HG02938 (cell line): ENCODE measurements around the gene BICRA.

Experiments used
- ATAC-seq: cut with Tn5 transposase; IDR thresholded peaks from one replicate; pipeline ENCODE4 v1.9.1; 2021; ENCODE audit warnings: mild to moderate bottlenecking, moderate library complexity; ENCODE audit not compliant: unreplicated experiment

Gene BICRA

DNA sequence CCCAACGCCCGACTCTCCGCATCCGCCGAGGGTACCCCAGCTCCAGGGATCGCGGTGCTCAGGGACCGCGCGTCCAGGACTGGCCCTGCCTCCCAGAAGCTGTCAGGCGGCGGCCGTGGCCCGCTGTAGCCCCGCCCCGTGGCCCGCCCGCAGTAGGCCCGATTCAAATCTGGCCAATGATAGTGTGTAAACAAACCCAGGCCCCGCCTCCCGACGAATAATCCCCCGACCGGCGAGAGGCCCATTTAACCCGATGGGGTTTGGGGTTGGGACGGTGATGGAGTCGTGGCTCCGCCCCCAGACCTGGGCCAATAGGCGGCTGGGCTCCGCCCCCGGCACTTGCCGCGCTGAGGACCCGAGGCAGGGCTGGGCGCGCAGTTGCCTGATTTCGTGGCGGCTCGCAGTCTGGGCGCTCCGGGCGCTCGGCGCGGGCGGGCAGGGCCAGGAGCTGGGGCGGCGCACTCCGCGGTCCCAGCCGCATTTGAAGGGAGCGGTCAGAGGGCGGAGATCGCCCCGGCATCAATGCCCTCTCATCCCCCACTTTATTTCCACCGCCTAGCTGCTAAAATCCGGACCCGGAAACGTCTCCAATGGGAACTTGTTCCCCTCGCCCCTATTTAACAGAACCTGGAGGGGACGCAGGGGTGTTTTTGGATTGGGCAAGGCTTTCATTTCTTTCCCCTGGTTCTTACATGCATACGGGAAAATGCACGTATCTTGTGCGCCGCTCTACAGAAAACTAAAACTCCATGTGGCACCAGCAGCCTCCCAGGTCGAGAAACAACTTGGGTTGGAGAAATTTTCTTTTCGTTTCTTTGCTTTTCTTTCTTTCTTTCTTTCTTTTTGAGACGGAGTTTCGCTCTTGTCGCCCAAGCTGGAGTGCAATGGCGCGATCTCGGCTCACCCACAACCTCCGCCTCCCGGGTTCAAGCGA is 8.4 kb upstream of the BICRA start:
- peak; percentile 94 for ATAC-seq

DNA sequence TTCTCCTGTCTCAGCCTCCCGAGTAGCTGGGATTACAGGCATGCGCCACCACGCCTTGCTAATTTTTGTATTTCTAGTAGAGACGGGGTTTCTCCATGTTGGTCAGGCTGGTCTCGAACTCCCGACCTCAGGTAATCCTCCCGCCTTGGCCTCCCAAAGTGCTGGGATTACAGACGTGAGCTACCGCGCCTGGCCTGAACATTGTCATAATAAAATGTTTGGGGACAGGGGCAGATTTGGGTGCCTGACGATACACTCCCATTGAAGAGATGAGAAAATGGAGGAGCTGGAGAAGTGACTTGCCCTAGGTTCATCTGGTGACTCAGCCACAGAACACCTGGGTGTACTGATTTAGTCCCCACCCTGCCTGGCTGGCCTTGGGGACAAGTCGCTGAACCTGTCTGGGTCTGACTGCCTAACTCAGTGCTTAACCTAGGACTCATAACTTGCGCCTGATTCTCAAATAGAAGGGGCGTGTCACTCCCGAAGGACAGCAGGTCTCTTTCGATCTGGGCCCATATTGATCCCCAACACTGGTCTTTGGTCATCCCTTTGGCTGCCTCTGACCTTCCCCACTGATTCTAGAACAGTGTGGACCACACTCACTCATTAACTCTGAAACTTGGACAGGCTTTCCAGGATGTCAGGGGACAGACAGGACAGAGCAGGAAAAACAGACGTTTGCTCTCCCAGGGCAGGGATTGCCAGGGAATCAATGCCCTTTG is 7.6 kb upstream of the BICRA start:
- no peak for ATAC-seq

DNA sequence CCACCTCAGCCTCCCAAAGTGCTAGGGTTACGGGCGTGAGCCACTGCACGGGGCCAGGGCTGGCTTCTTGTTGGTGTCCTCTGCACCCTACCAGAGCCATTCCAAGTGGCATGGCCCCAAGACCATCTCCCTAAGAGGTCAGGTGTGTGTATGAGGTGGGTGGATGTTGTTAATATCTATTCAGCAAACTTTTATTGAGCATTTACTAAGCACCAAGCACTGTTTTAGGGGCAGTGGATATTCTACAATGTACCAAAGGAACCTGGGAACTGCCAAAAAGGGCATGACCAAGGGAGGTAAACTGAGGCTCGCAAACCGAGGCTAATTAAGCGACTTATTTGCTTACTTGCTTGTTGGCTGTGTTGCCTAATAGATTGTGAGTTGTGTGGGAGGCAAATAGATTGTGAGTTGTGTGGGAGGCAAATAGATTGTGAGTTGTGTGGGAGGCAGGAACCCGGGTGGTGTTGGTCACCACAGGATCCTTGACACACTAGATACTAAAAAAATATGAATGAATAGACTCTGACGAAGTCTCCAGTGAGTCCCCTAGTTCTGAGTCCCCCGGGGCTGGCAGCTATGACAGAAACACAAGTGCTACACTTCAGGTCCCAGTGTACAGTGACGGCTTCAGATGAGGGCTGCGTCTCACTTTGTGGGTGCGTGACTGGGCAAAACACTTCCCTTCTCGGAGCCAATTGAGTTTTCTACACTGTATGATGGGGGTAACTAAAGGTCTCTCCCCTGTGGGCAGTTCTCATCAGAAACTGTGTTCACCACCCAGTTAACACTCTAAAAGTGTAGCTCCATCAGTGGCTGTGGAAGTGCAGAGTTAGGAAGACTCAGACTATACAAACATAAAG is 5.0 kb upstream of the BICRA start:
- ATAC-seq = no peak

DNA sequence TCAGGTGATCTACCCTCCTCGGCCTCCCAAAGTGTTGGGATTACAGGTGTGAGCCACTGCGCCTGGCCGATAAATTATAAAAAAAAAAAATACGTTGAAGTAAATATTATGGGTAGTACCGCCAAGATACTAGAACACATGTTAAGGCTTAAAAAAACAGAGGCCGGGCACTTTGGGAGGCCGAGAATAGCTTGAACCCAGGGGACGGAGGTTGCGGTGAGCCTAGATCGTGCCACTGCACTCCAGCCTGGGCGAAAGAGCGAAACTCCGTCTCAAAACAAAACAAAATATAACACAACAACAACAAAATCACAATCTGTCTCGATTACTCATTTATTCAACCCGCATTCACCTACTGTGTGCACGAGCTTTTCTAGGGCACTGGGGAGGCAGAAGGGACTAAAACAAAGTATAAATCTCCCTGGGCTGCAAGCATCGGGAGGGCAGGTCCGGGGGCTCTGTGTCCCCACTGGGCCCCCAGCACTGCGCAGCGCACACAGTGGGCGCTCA is 1.3 kb upstream of the BICRA start:
- ATAC-seq = no peak

DNA sequence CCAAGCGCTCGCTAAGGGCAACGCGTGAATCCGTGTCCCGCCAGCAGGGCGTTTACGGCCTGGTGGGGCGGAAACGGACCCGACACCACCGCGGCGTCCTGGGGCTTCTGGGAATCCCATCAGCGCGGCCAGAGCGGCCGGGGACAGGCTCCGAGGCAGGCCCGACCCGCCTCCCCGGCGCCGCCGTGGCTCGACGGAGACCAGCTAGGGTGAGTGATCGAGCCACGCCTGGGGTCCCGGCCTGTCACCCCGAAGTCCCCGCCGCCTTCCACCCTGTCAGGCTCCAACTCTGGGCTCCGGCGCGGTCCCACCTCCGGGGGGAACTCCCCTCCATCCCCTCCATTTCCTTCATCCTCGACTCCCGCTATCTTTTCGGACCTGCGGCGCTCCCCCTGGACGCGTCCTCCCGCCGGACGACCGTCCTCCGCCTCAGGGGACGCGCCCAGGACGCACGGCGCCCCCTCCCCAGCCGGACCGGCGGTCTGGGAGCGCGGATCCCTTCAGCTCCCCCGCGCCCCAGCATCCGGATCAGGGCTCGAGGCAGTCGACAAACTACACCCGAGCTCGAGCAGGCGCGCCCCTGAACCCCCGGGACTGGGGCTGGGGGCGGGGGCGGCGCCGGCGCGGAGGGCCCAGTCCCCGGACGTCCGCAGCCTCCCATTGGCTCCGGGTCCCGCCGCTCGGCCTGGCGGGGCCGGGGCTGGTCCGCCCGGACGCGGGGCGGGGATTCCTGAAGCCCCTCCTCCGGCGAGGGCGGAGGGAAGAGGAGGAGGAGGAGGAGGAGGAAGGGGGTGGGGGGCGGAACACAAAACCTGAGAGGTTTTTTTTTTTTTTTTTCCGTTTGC is 638 bp upstream of the BICRA start:
- peak; percentile 81 for ATAC-seq

DNA sequence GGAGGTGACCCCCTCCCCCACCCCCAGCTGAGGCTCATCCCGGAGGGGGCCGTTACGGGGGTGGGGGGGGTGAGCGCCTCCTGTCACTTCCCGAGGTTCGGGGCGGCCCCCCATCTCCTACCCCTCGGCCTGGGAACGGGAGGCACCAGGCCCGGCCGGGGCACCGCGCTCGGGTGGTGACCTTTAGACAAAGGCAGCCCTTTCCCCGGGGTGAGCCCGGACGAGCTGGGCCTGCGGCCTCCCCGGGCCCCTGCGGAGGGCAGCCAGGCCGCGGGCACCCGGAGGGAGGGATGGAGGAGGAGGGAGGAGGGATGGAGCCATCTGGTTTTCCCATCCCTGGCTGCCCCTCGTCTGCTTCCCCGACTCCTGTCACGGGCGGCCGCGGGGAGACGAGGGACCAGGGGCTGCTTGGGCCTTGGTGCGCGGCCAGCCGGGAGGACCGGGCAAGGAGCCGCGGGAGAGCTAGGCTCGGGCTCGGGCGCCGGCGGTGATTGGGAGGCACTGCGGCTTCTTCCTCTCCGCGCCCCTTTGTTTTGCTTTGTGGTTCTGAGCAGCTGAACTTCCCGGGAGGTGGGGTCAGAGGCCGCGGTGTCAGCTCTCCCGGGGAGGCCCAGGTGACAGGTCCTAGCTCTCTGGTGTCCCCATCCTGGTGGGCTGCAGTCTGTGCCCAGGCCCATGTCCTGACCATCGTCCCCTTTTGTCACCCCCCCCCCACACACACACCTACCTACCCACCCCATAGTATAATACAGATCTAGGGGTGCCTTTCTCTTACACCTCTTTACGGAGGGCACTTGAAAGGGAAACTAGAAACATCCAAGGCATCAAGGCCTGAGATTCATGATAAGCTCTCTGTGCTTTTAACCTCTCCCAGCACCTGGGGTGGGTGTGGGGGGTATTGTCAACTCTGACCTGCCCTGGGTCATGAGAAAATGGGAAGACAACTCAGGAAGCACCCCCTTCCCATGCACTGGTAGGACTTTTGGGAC is 1.3 kb downstream of the BICRA start:
- ATAC-seq = no peak

DNA sequence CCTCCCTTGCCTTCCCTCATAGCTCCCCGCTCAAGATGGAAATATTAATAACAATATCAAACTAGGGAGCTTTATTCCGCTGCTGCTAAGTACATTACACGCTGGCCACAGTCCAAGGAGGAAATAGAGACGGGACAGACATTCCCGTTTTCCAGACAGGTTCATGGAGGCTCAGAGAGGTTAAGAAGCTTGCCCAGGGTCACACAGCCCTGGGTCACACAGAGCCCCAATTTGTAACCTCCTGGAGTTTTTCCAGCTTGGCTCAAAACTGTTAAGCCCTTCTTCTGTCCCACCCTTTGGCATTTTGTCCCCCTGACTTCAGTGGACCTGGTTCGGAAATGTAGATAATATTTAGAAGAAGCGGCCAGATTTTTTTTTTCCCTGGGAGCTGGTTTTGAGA is 2.0 kb downstream of the BICRA start:
- ATAC-seq = no peak

DNA sequence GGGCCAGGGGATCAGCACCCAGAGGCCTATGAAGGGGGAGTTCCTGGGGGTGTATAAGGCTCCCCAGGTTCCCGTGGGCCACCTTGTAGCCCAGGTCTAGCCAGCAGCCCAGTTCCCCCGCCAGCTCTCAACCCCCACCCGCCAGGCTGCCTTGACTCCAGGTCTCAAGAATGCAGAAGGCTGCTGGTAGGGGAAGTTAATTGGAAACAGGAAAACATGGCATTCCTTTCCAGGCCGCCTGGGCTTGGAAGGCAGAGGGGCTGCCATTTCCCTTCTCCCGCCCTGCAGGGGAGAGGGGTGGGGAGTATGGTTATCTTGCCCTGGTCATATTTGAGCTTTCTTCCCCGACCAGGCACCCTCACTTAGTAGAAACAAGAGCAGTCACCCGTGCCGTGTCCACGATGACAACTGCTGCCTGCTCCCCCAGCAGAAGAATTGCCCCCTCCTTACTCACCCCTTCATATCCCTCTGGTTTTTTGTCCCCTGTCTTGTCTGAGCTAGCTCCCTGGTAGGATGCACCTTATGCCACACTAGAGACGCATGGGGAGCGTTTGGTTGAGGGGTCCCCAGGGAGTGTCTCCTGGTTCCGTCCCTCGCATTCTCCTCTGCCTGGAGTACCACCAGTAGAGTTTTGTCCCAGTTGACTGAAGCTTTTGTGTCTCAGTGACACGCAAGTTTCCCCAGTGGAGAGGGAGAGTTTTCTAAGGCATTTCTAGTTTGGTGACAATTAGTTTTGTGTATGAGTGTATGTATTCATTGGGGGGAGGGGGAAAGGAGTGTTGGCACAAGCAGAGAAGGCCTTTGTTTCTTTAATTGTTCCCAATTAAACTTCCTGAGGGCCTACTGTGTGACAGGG is 4.5 kb downstream of the BICRA start:
- no peak for ATAC-seq

DNA sequence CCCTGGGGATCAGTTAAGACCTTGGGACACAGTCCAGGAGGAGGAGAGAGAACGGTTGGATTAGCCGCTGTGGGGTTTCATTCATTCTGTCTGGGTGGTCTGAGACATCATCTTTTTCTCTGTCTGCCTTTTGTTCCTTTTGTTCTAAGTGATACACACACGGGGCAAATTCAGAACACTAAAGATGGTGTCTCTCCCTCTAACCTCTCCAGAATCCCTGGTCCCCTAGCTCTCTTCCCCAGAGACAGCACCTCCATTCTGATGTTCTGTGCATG is 5.0 kb downstream of the BICRA start:
- no peak for ATAC-seq

DNA sequence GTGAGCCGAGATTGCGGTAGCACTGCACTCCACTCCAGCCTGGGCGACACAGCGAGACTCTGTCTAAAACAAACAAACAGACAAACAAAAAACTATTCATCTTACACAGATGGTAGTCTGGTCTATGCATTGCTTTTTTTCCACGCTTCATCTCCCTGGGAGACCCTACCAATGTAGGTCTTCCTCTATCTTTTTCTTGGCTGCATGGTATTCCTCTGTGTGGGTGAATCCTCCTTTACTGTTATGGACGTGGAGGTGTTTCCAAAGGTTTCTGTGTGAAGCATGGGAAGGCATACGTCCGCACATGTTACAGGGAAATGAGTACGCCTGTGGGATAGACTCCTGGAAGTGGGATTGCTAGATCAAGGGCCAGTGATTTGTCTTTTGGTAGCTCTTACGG is 5.6 kb downstream of the BICRA start:
- ATAC-seq = no peak

DNA sequence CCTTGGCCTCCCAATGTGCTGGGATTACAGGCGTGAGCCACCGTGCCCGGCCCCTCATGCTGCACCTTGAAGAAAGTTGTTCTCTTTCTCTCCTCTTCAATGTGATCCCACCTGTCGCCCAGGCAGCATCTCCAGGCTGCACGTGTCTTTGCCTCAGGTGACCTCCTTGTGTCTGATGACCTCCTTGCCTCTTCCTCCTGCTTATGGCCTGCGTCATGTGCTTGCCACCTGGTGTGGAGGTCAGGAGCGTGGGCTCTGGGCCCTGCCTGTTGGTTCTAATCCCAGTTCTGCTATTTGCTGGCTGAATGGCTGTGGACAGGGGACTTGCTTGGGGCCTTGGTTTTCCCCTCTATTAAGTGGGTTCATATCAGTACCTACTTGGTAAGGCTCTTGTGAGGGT is 6.3 kb downstream of the BICRA start:
- ATAC-seq = no peak

DNA sequence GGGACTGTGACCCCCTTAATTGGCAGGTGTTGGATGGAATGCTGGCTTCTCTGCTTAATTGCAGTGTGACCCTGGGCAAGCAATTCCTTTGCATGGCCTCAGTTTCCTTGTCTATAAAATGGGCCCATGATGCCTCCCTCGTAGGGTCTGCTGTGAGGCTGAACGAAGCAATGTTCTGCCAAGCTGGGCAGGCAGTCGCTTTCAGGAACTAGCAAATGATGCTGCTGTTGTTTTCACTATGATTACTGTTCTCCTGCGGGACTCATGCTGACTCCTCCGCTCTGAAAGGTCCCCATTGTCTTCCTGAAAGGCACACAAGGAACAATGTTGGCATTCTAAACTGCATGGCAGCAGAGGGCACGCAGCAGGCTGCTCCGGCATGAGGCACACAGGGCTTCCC is 6.8 kb downstream of the BICRA start:
- no peak for ATAC-seq

DNA sequence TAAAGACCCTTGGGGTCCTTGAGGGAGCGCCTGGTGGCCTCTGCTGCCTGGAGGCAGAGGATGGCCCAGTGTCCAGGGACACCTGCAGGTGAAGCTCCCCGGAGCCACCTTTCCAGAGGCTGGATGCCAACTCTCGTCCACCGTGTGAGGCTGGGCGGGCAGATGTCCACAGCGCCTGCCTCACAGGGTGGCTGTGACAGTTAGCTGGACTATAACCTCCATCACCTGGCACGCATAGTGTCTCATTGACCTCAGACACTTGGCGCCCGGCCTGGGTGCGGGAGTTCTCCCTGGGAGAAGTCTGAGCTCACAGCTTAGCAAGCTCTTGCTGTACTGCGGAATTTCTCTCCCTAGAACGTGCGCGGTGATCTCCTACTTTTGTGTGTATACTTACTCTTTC is 9.8 kb downstream of the BICRA start:
- ATAC-seq = no peak

DNA sequence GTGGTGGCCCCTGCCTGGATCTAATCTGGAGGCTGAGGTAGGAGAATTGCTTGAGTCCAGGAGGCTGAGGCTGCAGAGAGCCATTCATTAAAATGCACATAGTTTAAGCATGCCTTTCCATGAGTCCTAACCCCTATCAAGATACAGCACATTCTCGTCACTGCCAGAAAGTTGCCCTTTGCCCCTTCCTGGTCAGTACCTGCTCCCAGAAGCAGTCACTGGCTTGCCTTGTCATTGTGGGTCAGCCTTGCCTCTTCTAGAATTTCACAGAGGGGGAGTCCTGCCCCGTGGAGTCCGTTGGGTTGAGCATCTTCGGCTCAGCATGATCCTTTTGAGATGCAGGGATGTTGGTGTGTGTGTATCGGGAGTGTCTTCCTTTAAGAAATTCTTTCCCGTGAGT is 10.8 kb downstream of the BICRA start:
- no peak for ATAC-seq

DNA sequence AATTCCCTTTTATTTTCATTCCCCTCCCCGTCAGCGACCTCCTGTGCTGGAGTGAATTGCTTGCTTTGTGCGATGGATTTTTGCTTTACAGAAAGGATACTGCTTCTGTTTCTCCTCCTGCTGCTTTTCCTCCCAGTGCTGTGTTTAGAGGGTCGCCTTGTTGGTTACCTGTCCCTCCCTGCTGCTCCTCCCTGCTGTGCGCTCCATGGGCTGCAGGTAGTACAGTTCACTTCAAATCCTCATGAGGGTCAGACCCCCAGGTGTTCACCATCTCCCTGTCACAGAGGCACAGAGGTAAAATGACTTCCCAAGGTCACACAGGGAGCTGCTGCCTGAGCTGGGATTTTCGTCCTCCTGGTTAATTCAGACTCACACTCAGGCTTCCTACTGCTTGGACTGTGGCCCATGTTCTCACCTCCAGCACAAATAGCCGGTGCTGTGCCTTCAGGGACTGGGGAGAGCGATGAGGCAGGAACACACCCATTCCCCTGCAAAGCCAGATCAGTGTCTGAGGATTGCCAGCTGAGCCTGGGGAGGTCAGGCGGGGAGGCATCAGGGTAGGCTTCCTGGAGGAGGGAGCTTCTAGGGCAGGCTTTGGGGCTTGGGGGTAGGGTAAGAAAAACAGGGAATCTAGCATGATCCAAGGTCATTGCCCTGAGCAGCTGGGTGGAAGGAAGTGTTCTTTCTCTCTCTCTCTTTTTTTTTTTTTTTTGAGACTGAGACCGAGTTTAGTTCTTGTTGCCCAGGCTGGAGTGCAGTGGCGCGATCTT is 14.4 kb downstream of the BICRA start:
- ATAC-seq = no peak

DNA sequence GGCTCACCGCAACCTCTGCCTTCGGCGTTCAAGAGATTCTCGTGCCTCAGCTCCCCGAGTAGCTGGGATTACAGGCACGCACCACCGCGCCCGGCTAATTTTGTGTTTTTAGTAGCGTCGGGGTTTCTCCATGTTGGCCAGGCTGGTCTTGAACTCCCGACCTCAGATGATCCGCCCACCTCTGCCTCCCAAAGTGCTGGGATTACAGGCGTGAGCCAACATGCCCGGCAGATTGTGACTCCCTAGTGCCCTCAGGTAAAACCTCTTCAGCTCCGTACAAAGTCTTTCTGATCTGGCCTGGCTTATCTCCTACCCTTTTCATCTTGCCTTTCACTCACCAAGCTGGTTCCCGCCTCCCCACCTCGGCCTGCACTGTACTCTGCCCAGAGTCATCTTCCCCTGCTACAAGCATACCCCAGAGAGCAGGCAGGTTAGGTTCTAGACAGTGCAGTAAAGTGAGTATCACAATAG is 15.0 kb downstream of the BICRA start:
- no peak for ATAC-seq

DNA sequence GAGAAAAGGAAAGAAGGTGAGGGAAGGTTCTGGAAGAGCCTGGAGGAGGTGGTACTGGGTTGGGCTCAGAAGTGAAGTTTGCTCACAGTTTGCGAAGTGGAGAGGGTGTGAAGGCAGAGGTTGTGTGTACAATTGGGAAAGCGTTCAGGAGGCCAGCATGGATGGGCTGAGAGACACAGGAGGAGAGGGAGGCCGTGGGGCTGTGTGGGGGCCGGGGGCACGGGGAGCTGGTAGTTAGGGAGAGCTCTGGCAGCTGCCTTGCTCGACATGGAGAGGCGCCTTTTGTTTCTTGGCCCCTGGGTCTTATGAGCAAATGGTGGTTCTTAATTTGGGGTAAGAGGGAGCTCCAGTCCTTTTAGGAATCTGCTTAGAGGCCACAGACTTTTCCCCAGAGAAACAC is 16.7 kb downstream of the BICRA start:
- ATAC-seq = no peak
